Suprapubic skin (tissue), 4 donors: ENCODE results near the gene TLCD4.

ENCODE experiments used
- CTCF ChIP-seq, 2 donors: fragments of 200-600 bp in 1 of 2; fragments of 450-650 bp in 1 of 2; sonication (generic) in 1 of 2; IDR thresholded peaks; one replicate each; pipeline ENCODE4 v1.5.1; 2016 to 2019; ENCODE audit warnings: antibody characterized with exemption in 2 of 2, mild to moderate bottlenecking in 1 of 2, moderate library complexity in 1 of 2
- EP300 ChIP-seq: sonication (generic); formaldehyde crosslinking; IDR thresholded peaks from one replicate; pipeline ENCODE4 v1.6.1; 2017; ENCODE audit warnings: antibody characterized with exemption
- POLR2A ChIP-seq, 2 donors: fragments of 450-650 bp; IDR thresholded peaks; one replicate each; pipeline ENCODE4 v1.6.1; 2017; ENCODE audit warnings: antibody characterized with exemption in 2 of 2, mild to moderate bottlenecking in 2 of 2, moderate library complexity in 2 of 2
- POLR2AphosphoS5 ChIP-seq, 3 donors: sonication (generic); formaldehyde crosslinking; IDR thresholded peaks; one replicate each; pipeline ENCODE4 v1.6.1; 2017; ENCODE audit warnings: antibody characterized with exemption in 3 of 3

GRCh38 chr1:95098196-95098595 lies 19.0 kb upstream of the TLCD4 start:
- TF ChIP-seq POLR2AphosphoS5 (IDR thresholded peaks at IDR 0.05) (no peak), CTCF (IDR thresholded peaks at IDR 0.05) (no peak), POLR2A (IDR thresholded peaks at IDR 0.05) (no peak), EP300 (no peak)
